Spinal cord (tissue), 10 donors: Measurements from ENCODE around the gene CLUH. TPM values are rescaled to one million over a fixed set of nuclear protein-coding genes. Genes with fewer than 3 reads are reported as not detected.
A peak's percentile ranks its signal among the peaks of the same experiment; 100 is the strongest.

ENCODE experiments used
- DNase-seq, 6 donors: peaks; one replicate each; pipeline versions ENCODE4 v3.0.0 to v3.0.0-alpha.2; 2013 to 2015; ENCODE audit warnings: low spot score in 6 of 6, low read depth in 4 of 6
- H3K27ac ChIP-seq: one replicate; pipeline ENCODE4 v1.5.1; 2013; ENCODE audit warnings: low read depth, low read length, control low read depth
- H3K27me3 ChIP-seq: one replicate; pipeline ENCODE4 v1.6.1; 2013; ENCODE audit warnings: low read length; ENCODE audit not compliant: control insufficient read depth, insufficient read depth
- H3K36me3 ChIP-seq: one replicate; pipeline ENCODE4 v1.6.1; 2013; ENCODE audit warnings: low read length; ENCODE audit not compliant: control insufficient read depth, insufficient read depth
- H3K4me1 ChIP-seq: one replicate; pipeline ENCODE4 v1.6.1; 2013; ENCODE audit warnings: low read length; ENCODE audit not compliant: control insufficient read depth, insufficient read depth
- H3K4me3 ChIP-seq: one replicate; pipeline ENCODE4 v1.5.1; 2013; ENCODE audit warnings: low read depth, low read length, control low read depth
- H3K9me3 ChIP-seq: one replicate; pipeline ENCODE4 v1.6.1; 2013; ENCODE audit warnings: low read length; ENCODE audit not compliant: control insufficient read depth, insufficient read depth
- WGBS: methylation state at CpG from one replicate; pipeline ENCODE4 v1.1.5; 2013; ENCODE audit warnings: missing lambda C conversion rate; ENCODE audit not compliant: insufficient coverage; 5-methylcytosine and 5-hydroxymethylcytosine counted together
- polyA plus RNA-seq, 2 donors: library from polyadenylated mRNA; unstranded; fragments of 120-200 nt; gene quantifications; one replicate each; pipeline ENCODE4 v1.2.1, GENCODE V29; 2013; ENCODE audit not compliant: insufficient read length in 2 of 2
- total RNA-seq, 2 donors: library from RNA; depleted of rRNA in 1 of 2; stranded (reverse); fragments of 120-200 nt in 1 of 2; fragments of >200 nt in 1 of 2; gene quantifications; one replicate each; pipeline versions ENCODE4 v1.2.3 to v1.2.4, GENCODE V29; 2013 to 2014
- donor health status: healthy.

Gene CLUH
- total and polyA plus RNA-seq, 4 donors: 21.2 to 56.6 (median 39.5) TPM

- H3K4me1 ChIP-seq: peaks cover 10% of the 10 kb centered on the region
- DNase-seq: no peak
- H3K9me3 ChIP-seq: no peaks in the 10 kb centered on the region
- peaks cover 19% of the 10 kb centered on the region for H3K27me3 ChIP-seq
- WGBS: 31% methylated on average over 11 of the region's 18 CpGs
- H3K27ac ChIP-seq: no peak overlapping the region
- peaks cover 27% of the 10 kb centered on the region for H3K36me3 ChIP-seq
- no peak overlapping the region for H3K4me3 ChIP-seq
These were observed 12.0 kb upstream of the CLUH start for GRCh38 chr17:2723505-2723996.

- Histone ChIP-seq H3K27me3 (peaks cover 19% of the 10 kb centered on the region), H3K4me3 (no peak overlapping the region), H3K27ac (no peak overlapping the region), H3K36me3 (peaks cover 25% of the 10 kb centered on the region), H3K4me1 (peaks cover 10% of the 10 kb centered on the region), H3K9me3 (no peaks in the 10 kb centered on the region)
- DNase-seq: no peak
- WGBS: 71% methylated on average over 3 of the region's 10 CpGs
These were observed 11.0 kb upstream of the CLUH start for GRCh38 chr17:2722611-2723010.

DNA sequence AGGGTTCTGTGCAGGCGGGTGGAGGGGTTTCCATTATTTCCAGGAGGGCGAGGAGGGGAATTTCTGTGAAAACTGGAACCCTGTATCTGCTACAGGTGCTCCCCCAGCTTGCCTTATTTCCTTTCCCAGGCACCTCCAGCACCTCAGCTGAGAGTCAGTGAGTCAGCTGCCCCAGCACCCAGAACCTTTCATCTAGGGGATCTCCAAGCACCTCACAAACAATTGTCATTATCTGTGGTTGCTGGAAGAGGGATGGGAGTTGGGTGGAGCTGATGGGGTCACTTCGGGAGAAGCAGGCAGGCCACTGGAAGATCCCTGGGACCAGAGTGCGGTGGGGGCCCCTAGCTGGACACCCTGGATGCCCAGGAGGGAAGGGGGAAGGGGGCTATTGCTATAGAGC, 10.0 kb upstream of the CLUH start:
- no peak for DNase-seq
- no peak overlapping the region for H3K4me3 ChIP-seq
- H3K36me3 ChIP-seq: peaks cover 17% of the 10 kb centered on the region
- no peaks in the 10 kb centered on the region for H3K9me3 ChIP-seq
- no peak overlapping the region for H3K27ac ChIP-seq
- peaks cover 15% of the 10 kb centered on the region for H3K27me3 ChIP-seq
- 61% methylated on average over 2 of the region's 4 CpGs for WGBS
- H3K4me1 ChIP-seq: peaks cover 10% of the 10 kb centered on the region

DNA sequence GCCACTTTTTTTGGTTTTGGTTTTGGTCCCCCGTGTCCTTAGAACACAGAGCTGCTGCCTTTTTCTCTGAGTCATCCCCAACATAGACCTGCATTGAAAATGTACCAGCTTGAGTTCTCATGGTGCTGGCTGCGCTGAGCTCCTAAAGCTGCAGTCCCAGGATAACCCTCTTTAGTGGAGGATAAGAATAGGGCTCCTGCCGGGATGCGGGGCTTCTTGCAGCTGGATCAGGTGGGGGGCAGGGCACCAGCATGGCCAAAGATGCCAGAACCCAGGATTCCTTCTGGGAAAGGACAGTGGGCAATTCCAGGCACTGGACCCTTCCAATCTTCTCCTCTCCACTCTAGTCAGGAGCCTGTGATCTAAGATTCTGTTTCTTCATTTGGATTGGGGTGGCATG, 8.3 kb upstream of the CLUH start:
- 37% methylated on average over 3 of the region's 4 CpGs for WGBS
- DNase-seq: no peak
- H3K27ac ChIP-seq: no peak overlapping the region
- H3K27me3 ChIP-seq: peaks cover 7% of the 10 kb centered on the region
- H3K4me3 ChIP-seq: no peak overlapping the region
- no peaks in the 10 kb centered on the region for H3K9me3 ChIP-seq
- peaks cover 21% of the 10 kb centered on the region for H3K36me3 ChIP-seq
- peaks cover 4% of the 10 kb centered on the region for H3K4me1 ChIP-seq

GRCh38 chr17:2718150-2718938, 6.8 kb upstream of the CLUH start:
- DNase-seq: no peak
- no peak overlapping the region for H3K27ac ChIP-seq
- H3K9me3 ChIP-seq: no peaks in the 10 kb centered on the region
- no peak overlapping the region for H3K4me3 ChIP-seq
- 87% methylated on average over 8 of the region's 13 CpGs for whole genome bisulfite sequencing
- no peaks in the 10 kb centered on the region for H3K4me1 ChIP-seq
- peaks cover 5% of the 10 kb centered on the region for H3K27me3 ChIP-seq
- peaks cover 18% of the 10 kb centered on the region for H3K36me3 ChIP-seq

DNA sequence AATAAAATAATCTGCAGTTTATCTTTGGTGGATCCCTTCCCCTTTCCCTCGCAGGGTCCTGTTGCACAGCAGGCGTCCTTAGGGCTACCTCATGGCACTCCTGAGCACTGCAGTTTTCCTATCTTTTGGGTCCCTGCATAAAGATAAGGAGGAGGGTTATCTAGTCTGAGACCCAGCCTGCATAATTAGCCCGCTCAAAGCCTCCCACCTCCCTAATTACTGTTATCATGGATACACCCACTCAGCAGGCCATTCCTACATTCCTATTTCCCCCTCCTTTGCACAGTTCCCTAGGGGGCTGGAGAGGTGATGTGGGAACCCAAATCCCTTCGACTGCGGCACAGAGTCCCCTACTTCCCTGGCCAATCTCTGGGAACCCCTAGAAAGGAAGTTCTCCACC, 5.1 kb upstream of the CLUH start:
- Histone ChIP-seq H3K4me1 (peaks cover 13% of the 10 kb centered on the region), H3K36me3 (peaks cover 10% of the 10 kb centered on the region), H3K27ac (no peak overlapping the region), H3K9me3 (no peaks in the 10 kb centered on the region), H3K4me3 (no peak overlapping the region), H3K27me3 (peaks cover 2% of the 10 kb centered on the region)
- WGBS: no CpG with 5 or more reads among the region's 5 CpGs
- no peak for DNase-seq

DNA sequence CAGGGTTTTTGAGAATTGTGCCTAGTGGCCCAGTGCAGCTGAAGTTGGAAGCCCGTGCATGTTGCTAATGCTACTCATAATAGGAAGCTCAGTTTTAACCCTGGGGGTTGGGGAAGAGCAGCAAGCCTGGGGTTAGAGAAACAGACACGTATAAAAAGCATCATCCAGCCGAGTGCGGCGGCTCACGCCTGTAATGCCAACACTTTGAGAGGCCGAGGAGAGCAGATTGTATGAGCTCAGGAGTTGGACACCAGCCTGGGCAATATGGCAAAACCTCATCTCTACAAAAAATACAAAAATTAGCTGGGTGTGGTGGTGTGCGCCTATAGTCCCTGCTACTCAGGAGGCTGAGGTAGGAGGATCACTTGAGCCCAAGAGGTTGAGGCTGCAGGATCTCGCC, 2.3 kb upstream of the CLUH start:
- H3K27ac ChIP-seq: no peak overlapping the region
- 48% methylated on average over 2 of the region's 9 CpGs for WGBS
- no peak overlapping the region for H3K4me3 ChIP-seq
- no peaks in the 10 kb centered on the region for H3K27me3 ChIP-seq
- H3K4me1 ChIP-seq: peaks cover 35% of the 10 kb centered on the region
- H3K9me3 ChIP-seq: no peaks in the 10 kb centered on the region
- no peak for DNase-seq
- H3K36me3 ChIP-seq: peaks cover 7% of the 10 kb centered on the region

DNA sequence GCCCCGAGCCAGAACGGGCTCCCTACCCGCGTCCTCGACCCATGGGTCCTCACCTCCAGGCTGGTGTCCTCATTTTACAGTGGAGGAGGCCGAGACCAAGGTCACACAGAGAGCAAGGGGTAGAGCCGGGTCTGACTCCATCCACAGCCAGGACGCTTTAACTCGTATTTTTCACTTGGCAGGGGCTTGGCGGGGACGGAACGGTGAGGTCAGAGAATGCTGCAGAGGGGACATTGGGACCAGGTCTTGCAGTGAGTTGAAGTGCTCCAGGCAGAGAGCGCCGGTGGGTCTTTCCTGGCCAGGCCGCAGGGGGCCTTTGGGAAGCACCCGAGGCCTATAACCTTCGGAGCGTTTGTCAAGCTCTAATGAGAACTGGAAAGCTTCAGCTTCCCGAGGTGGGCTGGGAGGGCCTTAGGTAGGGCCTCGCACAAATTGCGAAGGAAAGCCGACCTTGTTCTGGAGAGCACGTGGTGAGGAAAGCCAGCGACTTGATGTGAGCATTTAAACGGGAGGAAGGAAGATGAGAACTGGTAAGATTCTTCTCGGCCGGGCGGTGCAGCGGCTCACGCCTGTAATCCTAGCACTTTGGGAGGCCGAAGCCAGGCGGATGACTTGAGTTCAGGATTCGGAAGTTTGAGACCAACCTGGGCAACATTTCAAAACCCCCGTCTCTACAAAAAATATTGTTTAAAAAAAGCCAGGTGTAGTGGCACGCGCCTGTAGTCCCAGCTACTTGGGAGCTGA, 908 bp upstream of the CLUH start:
- peaks cover 19% of the 10 kb centered on the region for H3K36me3 ChIP-seq
- H3K27me3 ChIP-seq: no peaks in the 10 kb centered on the region
- H3K4me1 ChIP-seq: peaks cover 49% of the 10 kb centered on the region
- peak overlapping the region; percentile 63 for H3K27ac ChIP-seq
- DNase-seq: peak in 1 of 6 donors; percentile 28
- H3K9me3 ChIP-seq: no peaks in the 10 kb centered on the region
- peak overlapping the region; percentile 72 for H3K4me3 ChIP-seq
- 37% methylated on average over 30 of the region's 36 CpGs for WGBS

DNA sequence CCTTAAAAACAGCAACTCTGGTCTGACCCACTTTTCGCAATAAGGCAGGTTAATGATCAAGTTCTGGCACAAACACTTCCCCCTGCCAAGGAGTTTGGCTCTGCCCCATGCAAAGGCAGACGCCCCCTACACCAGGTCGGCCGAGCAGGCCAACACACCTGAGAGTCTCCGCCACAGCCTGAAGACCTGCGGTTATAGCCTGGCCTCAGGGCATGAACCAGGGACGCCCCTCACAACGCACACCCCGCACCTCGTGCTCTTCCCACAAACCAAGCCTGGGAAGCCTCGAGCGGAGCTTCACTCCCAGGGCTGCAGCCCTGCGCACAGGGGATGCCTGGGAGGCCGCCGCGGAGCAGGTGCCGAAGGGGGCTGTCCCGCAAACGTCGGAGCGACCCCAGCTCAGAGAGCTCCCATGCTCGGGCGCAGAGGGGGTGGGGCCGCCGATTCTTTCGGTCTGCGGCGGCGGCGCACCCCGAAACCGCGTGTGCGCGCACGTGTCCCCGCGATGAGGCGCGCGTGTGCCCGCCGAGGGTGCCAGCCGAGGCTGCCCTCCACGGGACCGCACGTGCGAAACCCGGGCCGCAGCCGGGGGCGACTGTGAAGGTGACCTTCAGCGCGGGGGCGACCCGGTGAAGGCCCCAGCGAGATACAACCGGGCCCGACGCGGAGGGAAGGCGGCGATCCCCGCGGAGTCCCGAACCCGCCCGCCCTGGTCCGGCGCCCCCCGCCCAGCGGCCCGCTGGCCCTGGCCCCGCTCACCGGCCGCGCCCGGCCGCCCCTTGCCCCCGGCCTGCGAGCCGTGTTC, 559 bp downstream of the CLUH start:
- under 1% methylated on average over 82 of the region's 82 CpGs for WGBS
- Histone ChIP-seq H3K36me3 (peaks cover 30% of the 10 kb centered on the region), H3K27ac (no peak overlapping the region), H3K4me1 (peaks cover 56% of the 10 kb centered on the region), H3K27me3 (no peaks in the 10 kb centered on the region), H3K9me3 (no peaks in the 10 kb centered on the region), H3K4me3 (peak overlapping the region; percentile 57)
- peak in 2 of 6 donors; percentile 29 to 43 for DNase-seq
